H9 (cell line): Measurements from ENCODE around the gene TTLL13. TPM values are rescaled to one million over a fixed set of nuclear protein-coding genes. Genes with fewer than 3 reads are reported as not detected.

ENCODE experiments used
- DNase-seq: peaks from one replicate; pipeline ENCODE4 v3.0.0-alpha.2; 2017
- H2AFZ ChIP-seq: one replicate; pipeline ENCODE4 v1.6.1; 2013; ENCODE audit warnings: mild to moderate bottlenecking, low read length, control low read depth, moderate library complexity
- H2AK5ac ChIP-seq: 2 replicates; pipeline ENCODE4 v1.6.1; 2013; ENCODE audit warnings: low read length, control low read depth, mixed read lengths; ENCODE audit not compliant: insufficient read length
- H2BK120ac ChIP-seq: one replicate; pipeline ENCODE4 v1.6.1; 2013; ENCODE audit warnings: low read depth, mild to moderate bottlenecking, low read length, control low read depth, inconsistent platforms; ENCODE audit not compliant: poor library complexity, severe bottlenecking
- H2BK12ac ChIP-seq: 2 replicates; pipeline ENCODE4 v1.6.1; 2013; ENCODE audit warnings: low read length, control low read depth, mixed read lengths, low read depth; ENCODE audit not compliant: insufficient read length
- H2BK15ac ChIP-seq: 2 replicates; pipeline ENCODE4 v1.6.1; 2013; ENCODE audit warnings: low read depth, low read length, control low read depth
- H2BK20ac ChIP-seq: one replicate; pipeline ENCODE4 v1.6.1; 2013; ENCODE audit warnings: low read depth, mild to moderate bottlenecking, low read length, control low read depth, inconsistent platforms; ENCODE audit not compliant: poor library complexity, severe bottlenecking
- H2BK5ac ChIP-seq: 2 replicates; pipeline ENCODE4 v1.6.1; 2013; ENCODE audit warnings: low read length, control low read depth, mixed read lengths; ENCODE audit not compliant: insufficient read length
- H3K14ac ChIP-seq: 2 replicates; pipeline ENCODE4 v1.6.1; 2013; ENCODE audit warnings: low read length, control low read depth; ENCODE audit not compliant: insufficient read depth
- H3K18ac ChIP-seq: 2 replicates; pipeline ENCODE4 v1.6.1; 2013; ENCODE audit warnings: low read depth, mild to moderate bottlenecking, mixed read lengths, low read length, control low read depth; ENCODE audit not compliant: insufficient read length
- H3K23ac ChIP-seq: 2 replicates; pipeline ENCODE4 v1.6.1; 2013; ENCODE audit warnings: low read length, control low read depth, mixed read lengths, low read depth; ENCODE audit not compliant: insufficient read length
- H3K23me2 ChIP-seq: 2 replicates; pipeline ENCODE4 v1.6.1; 2013; ENCODE audit warnings: low read depth, mild to moderate bottlenecking, mixed read lengths, low read length, control low read depth; ENCODE audit not compliant: insufficient read length, poor library complexity, severe bottlenecking
- H3K27ac ChIP-seq: 2 replicates; pipeline ENCODE4 v1.5.1; 2013; ENCODE audit warnings: low read length, control low read depth, mixed read lengths, low read depth; ENCODE audit not compliant: insufficient read length
- H3K27me3 ChIP-seq: 2 replicates; pipeline ENCODE4 v1.6.1; 2013; ENCODE audit warnings: low read length, control low read depth, inconsistent platforms; ENCODE audit not compliant: insufficient read depth
- H3K4ac ChIP-seq: 2 replicates; pipeline ENCODE4 v1.6.1; 2013; ENCODE audit warnings: low read depth, mild to moderate bottlenecking, control low read depth, inconsistent platforms, low read length, moderate library complexity
- H3K4me1 ChIP-seq: 2 replicates; pipeline ENCODE4 v1.6.1; 2013; ENCODE audit warnings: low read length, control low read depth, inconsistent platforms; ENCODE audit not compliant: insufficient read depth
- H3K4me2 ChIP-seq: 2 replicates; pipeline ENCODE4 v1.6.1; 2013; ENCODE audit warnings: low read length, control low read depth, mixed read lengths; ENCODE audit not compliant: insufficient read length, insufficient read depth
- H3K56ac ChIP-seq: 2 replicates; pipeline ENCODE4 v1.6.1; 2013; ENCODE audit warnings: low read depth, mild to moderate bottlenecking, mixed read lengths, low read length, control low read depth; ENCODE audit not compliant: insufficient read length
- H3K79me1 ChIP-seq: 2 replicates; pipeline ENCODE4 v1.6.1; 2013; ENCODE audit warnings: low read depth, mild to moderate bottlenecking, moderate library complexity, low read length, control low read depth, inconsistent platforms; ENCODE audit not compliant: insufficient read depth, poor library complexity, severe bottlenecking
- H3K79me2 ChIP-seq: 2 replicates; pipeline ENCODE4 v1.6.1; 2013; ENCODE audit warnings: low read length, control low read depth, inconsistent platforms; ENCODE audit not compliant: insufficient read depth
- H3K9ac ChIP-seq: 2 replicates; pipeline ENCODE4 v1.6.1; 2013; ENCODE audit warnings: low read length, control low read depth, mixed read lengths; ENCODE audit not compliant: insufficient read length; ENCODE audit errors: extremely low read depth
- H3K9me3 ChIP-seq: one replicate; pipeline ENCODE4 v1.6.1; 2013; ENCODE audit warnings: low read depth, low read length, inconsistent platforms; ENCODE audit not compliant: control insufficient read depth
- H3T11ph ChIP-seq: one replicate; pipeline ENCODE4 v1.6.1; 2013; ENCODE audit warnings: mild to moderate bottlenecking, low read length, control low read depth, inconsistent platforms
- H4K20me1 ChIP-seq: one replicate; pipeline ENCODE4 v1.6.1; 2013; ENCODE audit not compliant: control insufficient read depth, insufficient read length, insufficient read depth
- H4K5ac ChIP-seq: 2 replicates; pipeline ENCODE4 v1.6.1; 2013; ENCODE audit warnings: low read depth, mild to moderate bottlenecking, mixed read lengths, low read length, control low read depth; ENCODE audit not compliant: insufficient read length
- H4K8ac ChIP-seq: replicated peaks from 2 replicates; pipeline ENCODE4 v1.6.1; 2013; ENCODE audit warnings: low read length, control low read depth, mixed read lengths, low read depth; ENCODE audit not compliant: insufficient read length
- H4K91ac ChIP-seq: 2 replicates; pipeline ENCODE4 v1.6.1; 2013; ENCODE audit warnings: low read depth, mild to moderate bottlenecking, moderate library complexity, mixed read lengths, low read length, control low read depth; ENCODE audit not compliant: insufficient read length
- H3K27ac Mint-ChIP-seq, 3 experiments: 2 replicates in 2 of 3; 3 replicates in 1 of 3; pipeline ENCODE4 v1.8.0; 2020 to 2021; ENCODE audit warnings: mixed read lengths in 3 of 3, mild to moderate bottlenecking in 1 of 3, moderate library complexity in 1 of 3
- H3K27me3 Mint-ChIP-seq: 2 replicates; pipeline ENCODE4 v1.8.0; 2021; ENCODE audit warnings: low read depth, mild to moderate bottlenecking, moderate library complexity, mixed read lengths
- H3K36me3 Mint-ChIP-seq, 3 experiments: 2 replicates in 2 of 3; 3 replicates in 1 of 3; pipeline ENCODE4 v1.8.0; 2020 to 2021; ENCODE audit warnings: low read depth in 3 of 3, mixed read lengths in 3 of 3; ENCODE audit not compliant: insufficient read depth in 1 of 3
- H3K4me1 Mint-ChIP-seq, 2 experiments: 2 replicates each; pipeline ENCODE4 v1.8.0; 2020; ENCODE audit warnings: mixed read lengths in 2 of 2
- H3K4me3 Mint-ChIP-seq, 2 experiments: 2 replicates in 1 of 2; 3 replicates in 1 of 2; pipeline ENCODE4 v1.8.0; 2020 to 2021; ENCODE audit warnings: mild to moderate bottlenecking in 2 of 2, mixed read lengths in 2 of 2, moderate library complexity in 1 of 2
- H3K9me3 Mint-ChIP-seq, 2 experiments: 2 replicates in 1 of 2; 3 replicates in 1 of 2; pipeline ENCODE4 v1.8.0; 2020; ENCODE audit warnings: mild to moderate bottlenecking in 2 of 2, mixed read lengths in 2 of 2, moderate library complexity in 1 of 2
- WGBS: extraction: QIAGEN DNeasy Blood & Tissue Kit; methylation state at CpG from one replicate; pipeline ENCODE4 v1.1.7; 2013; ENCODE audit warnings: missing lambda C conversion rate, low lambda C conversion rate, mixed read lengths; ENCODE audit not compliant: insufficient read length; ENCODE audit errors: extremely low coverage; 5-methylcytosine and 5-hydroxymethylcytosine counted together
- total RNA-seq: library from RNA; stranded (reverse); gene quantifications from 2 replicates; pipeline ENCODE4 v1.2.1, GENCODE V29; 2021
- TF ChIP-seq, protein P1 (sequence below): fragments of 200-600 bp; sonication (generic); conservative IDR thresholded peaks from 3 replicates; pipeline ENCODE4 v1.8.0; 2021; ENCODE audit warnings: antibody characterized with exemption, mild to moderate bottlenecking

The TTLL13 gene
- total RNA-seq, 1 experiment from 2014 or later = not detected

DNA sequence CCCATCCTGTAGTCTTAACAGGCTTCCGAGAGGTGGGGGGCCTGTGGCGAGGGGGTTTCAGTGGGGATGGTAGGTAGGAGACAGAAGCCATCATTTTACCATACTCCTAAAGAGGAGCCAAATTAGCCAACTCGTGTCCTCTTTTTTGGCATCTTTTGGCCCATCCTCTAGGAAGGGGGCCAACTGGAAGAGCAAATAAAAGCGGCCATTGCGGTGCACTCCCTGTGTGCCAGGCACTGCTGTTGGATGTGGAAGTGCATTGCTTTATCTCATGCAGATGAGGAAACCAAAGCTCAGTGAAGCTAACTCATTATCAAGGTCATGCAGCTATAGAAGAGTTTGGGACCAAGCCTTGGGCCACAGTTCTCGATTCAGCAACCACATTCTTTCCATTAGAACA is 42.1 kb upstream of the TTLL13 start:
- no peak overlapping the region for H2BK20ac ChIP-seq
- H2BK12ac ChIP-seq = no peak overlapping the region
- H3K4me1 ChIP-seq = peaks cover 6% of the 10 kb centered on the region; the same call in 1 of the 2 replicates
- no peak overlapping the region for H2BK5ac ChIP-seq
- DNase-seq = no peak
- WGBS = no CpG with 5 or more reads among the region's 6 CpGs
- Mint-ChIP-seq H3K27me3 (no peaks in the 10 kb centered on the region), H3K27ac (no peak overlapping the region; a peak in 1 of 7 replicates), H3K9me3 (no peaks in the 10 kb centered on the region), H3K36me3 (peaks cover 11 to 22% (median 17%) of the 10 kb centered on the region in 3 experiments; a peak in 6 of 7 replicates), H3K4me3 (no peak overlapping the region), H3K4me1 (peaks cover 17 to 18% of the 10 kb centered on the region in 2 experiments)
- H3K79me1 ChIP-seq = peaks cover 13% of the 10 kb centered on the region
- H3K27ac ChIP-seq = no peak overlapping the region
- no peak overlapping the region for H2BK15ac ChIP-seq
- no peak overlapping the region for H3K23ac ChIP-seq
- no peaks in the 10 kb centered on the region for H3K9me3 ChIP-seq
- H2AFZ ChIP-seq = no peak overlapping the region
- H3K18ac ChIP-seq = no peak overlapping the region
- H2BK120ac ChIP-seq = no peak overlapping the region
- no peak overlapping the region for H2AK5ac ChIP-seq
- no peak overlapping the region for H3K56ac ChIP-seq
- H3K9ac ChIP-seq = no peak overlapping the region
- H3K23me2 ChIP-seq = peaks cover 7% of the 10 kb centered on the region
- no peak overlapping the region for H4K5ac ChIP-seq
- no peak overlapping the region for H3K4me2 ChIP-seq
- H4K8ac ChIP-seq = no peak overlapping the region
- no peaks in the 10 kb centered on the region; the same call in 1 of the 2 replicates for H3K27me3 ChIP-seq
- H3T11ph ChIP-seq = no peak overlapping the region
- H3K14ac ChIP-seq = no peak overlapping the region; the same call in 1 of the 2 replicates
- no peak overlapping the region for H4K91ac ChIP-seq
- H3K79me2 ChIP-seq = peaks cover 3% of the 10 kb centered on the region; the same call in 1 of the 2 replicates
- H3K4ac ChIP-seq = no peak overlapping the region
- TF ChIP-seq, protein P1, sequence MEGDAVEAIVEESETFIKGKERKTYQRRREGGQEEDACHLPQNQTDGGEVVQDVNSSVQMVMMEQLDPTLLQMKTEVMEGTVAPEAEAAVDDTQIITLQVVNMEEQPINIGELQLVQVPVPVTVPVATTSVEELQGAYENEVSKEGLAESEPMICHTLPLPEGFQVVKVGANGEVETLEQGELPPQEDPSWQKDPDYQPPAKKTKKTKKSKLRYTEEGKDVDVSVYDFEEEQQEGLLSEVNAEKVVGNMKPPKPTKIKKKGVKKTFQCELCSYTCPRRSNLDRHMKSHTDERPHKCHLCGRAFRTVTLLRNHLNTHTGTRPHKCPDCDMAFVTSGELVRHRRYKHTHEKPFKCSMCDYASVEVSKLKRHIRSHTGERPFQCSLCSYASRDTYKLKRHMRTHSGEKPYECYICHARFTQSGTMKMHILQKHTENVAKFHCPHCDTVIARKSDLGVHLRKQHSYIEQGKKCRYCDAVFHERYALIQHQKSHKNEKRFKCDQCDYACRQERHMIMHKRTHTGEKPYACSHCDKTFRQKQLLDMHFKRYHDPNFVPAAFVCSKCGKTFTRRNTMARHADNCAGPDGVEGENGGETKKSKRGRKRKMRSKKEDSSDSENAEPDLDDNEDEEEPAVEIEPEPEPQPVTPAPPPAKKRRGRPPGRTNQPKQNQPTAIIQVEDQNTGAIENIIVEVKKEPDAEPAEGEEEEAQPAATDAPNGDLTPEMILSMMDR = no peak
- H4K20me1 ChIP-seq = no peaks in the 10 kb centered on the region
